IMR-90 (cell line): Measurements from ENCODE around the gene SSC4D. TPM values are rescaled to one million over a fixed set of nuclear protein-coding genes. Genes with fewer than 3 reads are reported as not detected.
A peak's percentile ranks its signal among the peaks of the same experiment; 100 is the strongest.

Source experiments
- ATAC-seq: fragments of 200-7000 bp; cut with Tn5 transposase; 2 replicates; pipeline ENCODE4 v1.9.1; 2020; ENCODE audit warnings: low read depth, mild to moderate bottlenecking, moderate library complexity
- BruUV-seq: library from RNA; stranded (reverse); fragments of 400-500 nt; replicated peaks from 2 replicates; lab custom pipeline; 2021; lab: Mats Ljungman, UMichigan
- CTCF ChIA-PET: fragments of 300-600 bp; formaldehyde crosslinking; extraction: SDS; loops from one replicate; lab custom pipeline; 2021; ENCODE audit warnings: antibody characterized with exemption; lab: Yijun Ruan, JAX
- POLR2A ChIA-PET: fragments of 300-600 bp; sonication (Branson Sonifier 250); formaldehyde crosslinking; loops from one replicate; lab custom pipeline; 2022; ENCODE audit warnings: antibody characterized with exemption; ENCODE audit not compliant: unreplicated experiment; lab: Charles Lee
- DNase-seq: peaks from one replicate; pipeline ENCODE4 v3.0.0; 2013
- H2AFZ ChIP-seq: replicated peaks from 2 replicates; pipeline ENCODE3; 2013; ENCODE audit warnings: low read length, mild to moderate bottlenecking; ENCODE audit not compliant: poor library complexity
- H2AK5ac ChIP-seq: 2 replicates; pipeline ENCODE4 v1.6.1; 2013; ENCODE audit warnings: low read depth, low read length, inconsistent platforms
- H2AK9ac ChIP-seq: replicated peaks from 2 replicates; pipeline ENCODE3; 2013; ENCODE audit warnings: mild to moderate bottlenecking, low read depth, low read length, moderate library complexity; ENCODE audit not compliant: poor library complexity
- H2BK120ac ChIP-seq: 2 replicates; pipeline ENCODE4 v1.6.1; 2013; ENCODE audit warnings: low read depth, low read length, inconsistent platforms
- H2BK15ac ChIP-seq: 3 replicates; pipeline ENCODE4 v1.6.1; 2013; ENCODE audit warnings: low read depth, low read length, inconsistent platforms
- H2BK20ac ChIP-seq: 2 replicates; pipeline ENCODE4 v1.6.1; 2013; ENCODE audit warnings: low read depth, mild to moderate bottlenecking, inconsistent platforms, low read length, moderate library complexity
- H2BK5ac ChIP-seq: 2 replicates; pipeline ENCODE4 v1.6.1; 2013; ENCODE audit warnings: mild to moderate bottlenecking, low read depth, low read length, inconsistent platforms; ENCODE audit not compliant: poor library complexity, severe bottlenecking
- H3K14ac ChIP-seq: replicated peaks from 2 replicates; pipeline ENCODE4 v1.6.1; 2013; ENCODE audit warnings: low read depth, low read length, inconsistent platforms
- H3K18ac ChIP-seq: 2 replicates; pipeline ENCODE4 v1.6.1; 2013; ENCODE audit warnings: low read depth, low read length, control low read depth
- H3K23ac ChIP-seq: 2 replicates; pipeline ENCODE4 v1.6.1; 2013; ENCODE audit warnings: low read depth, low read length, inconsistent platforms
- H3K27ac ChIP-seq: 2 replicates; pipeline ENCODE4 v1.5.1; 2013; ENCODE audit warnings: mild to moderate bottlenecking, control low read depth, low read length; ENCODE audit not compliant: insufficient read depth
- H3K27me3 ChIP-seq: 2 replicates; pipeline ENCODE4 v1.6.1; 2013; ENCODE audit warnings: low read length; ENCODE audit not compliant: control insufficient read depth, insufficient read depth
- H3K36me3 ChIP-seq: 2 replicates; pipeline ENCODE4 v1.6.1; 2013; ENCODE audit warnings: low read length, mixed read lengths; ENCODE audit not compliant: control insufficient read depth, insufficient read depth
- H3K4ac ChIP-seq: 2 replicates; pipeline ENCODE4 v1.6.1; 2013; ENCODE audit warnings: low read depth, low read length, inconsistent platforms
- H3K4me1 ChIP-seq: 2 replicates; pipeline ENCODE4 v1.6.1; 2013; ENCODE audit warnings: low read length, mixed read lengths; ENCODE audit not compliant: control insufficient read depth, insufficient read depth
- H3K4me2 ChIP-seq: 2 replicates; pipeline ENCODE4 v1.6.1; 2013; ENCODE audit warnings: low read depth, mild to moderate bottlenecking, control low read depth, low read length, moderate library complexity
- H3K4me3 ChIP-seq: 2 replicates; pipeline ENCODE4 v1.5.1; 2013; ENCODE audit warnings: low read depth, mild to moderate bottlenecking, control low read depth, low read length, moderate library complexity; ENCODE audit not compliant: insufficient read depth
- H3K56ac ChIP-seq: 2 replicates; pipeline ENCODE4 v1.6.1; 2013; ENCODE audit warnings: low read length, inconsistent platforms; ENCODE audit not compliant: insufficient read depth; ENCODE audit errors: extremely low read depth
- H3K79me1 ChIP-seq, 2 experiments: 2 replicates each; pipeline ENCODE4 v1.6.1; 2013; ENCODE audit warnings: low read length in 2 of 2, inconsistent platforms in 1 of 2, low read depth in 1 of 2
- H3K9ac ChIP-seq: 2 replicates; pipeline ENCODE4 v1.6.1; 2013; ENCODE audit warnings: low read depth, low read length, control low read depth
- H3K9me1 ChIP-seq: 2 replicates; pipeline ENCODE4 v1.6.1; 2013; ENCODE audit warnings: low read length, inconsistent platforms; ENCODE audit not compliant: insufficient read depth
- H3K9me3 ChIP-seq: 2 replicates; pipeline ENCODE4 v1.6.1; 2013; ENCODE audit warnings: low read length; ENCODE audit not compliant: control insufficient read depth, insufficient read depth
- H4K20me1 ChIP-seq: 2 replicates; pipeline ENCODE4 v1.6.1; 2013; ENCODE audit warnings: low read length, inconsistent platforms; ENCODE audit not compliant: insufficient read depth
- H4K5ac ChIP-seq: 2 replicates; pipeline ENCODE4 v1.6.1; 2013; ENCODE audit warnings: mild to moderate bottlenecking, low read depth, low read length, control low read depth
- H4K8ac ChIP-seq, 2 experiments: 2 replicates each; pipeline ENCODE4 v1.6.1; 2013; ENCODE audit warnings: low read depth in 2 of 2, low read length in 2 of 2, control low read depth in 1 of 2, inconsistent platforms in 1 of 2
- H4K91ac ChIP-seq: 2 replicates; pipeline ENCODE4 v1.6.1; 2013; ENCODE audit warnings: low read depth, low read length, inconsistent platforms; ENCODE audit not compliant: insufficient read depth
- BHLHE40 ChIP-seq: fragments of 150-350 bp; IDR thresholded peaks from 2 replicates; pipeline ENCODE4 v1.6.1; 2016; ENCODE audit warnings: mild to moderate bottlenecking, low read depth, low read length
- CEBPB ChIP-seq: IDR thresholded peaks from 2 replicates; pipeline ENCODE4 v1.6.1; 2012; ENCODE audit warnings: low read depth, low read length, improper control_type of control experiment
- CHD1 ChIP-seq: IDR thresholded peaks from 2 replicates; pipeline ENCODE4 v1.6.1; 2012; ENCODE audit warnings: low read depth, low read length, improper control_type of control experiment
- MXI1 ChIP-seq: IDR thresholded peaks from 2 replicates; pipeline ENCODE4 v1.6.1; 2012; ENCODE audit warnings: low read depth, mild to moderate bottlenecking, low read length, moderate library complexity, borderline replicate concordance
- NFE2L2 ChIP-seq: fragments of 150-350 bp; IDR thresholded peaks from 2 replicates; pipeline ENCODE4 v1.6.1; 2016; ENCODE audit warnings: low read depth, mild to moderate bottlenecking, low read length
- POLR2A ChIP-seq: IDR thresholded peaks from 2 replicates; pipeline ENCODE4 v1.6.1; 2012; ENCODE audit warnings: mild to moderate bottlenecking, low read depth, low read length
- RAD21 ChIP-seq: IDR thresholded peaks from 2 replicates; pipeline ENCODE4 v1.6.1; 2012; ENCODE audit warnings: low read length, improper control_type of control experiment
- WGBS, 2 experiments: methylation state at CpG; one replicate each; pipeline versions ENCODE4 v1.1.5 to v1.1.7; 2013; ENCODE audit warnings: missing lambda C conversion rate in 2 of 2; ENCODE audit not compliant: insufficient read length in 1 of 2; ENCODE audit errors: extremely low coverage in 2 of 2; 5-methylcytosine and 5-hydroxymethylcytosine counted together
- dilution Hi-C: fragments of 300-500 bp; cut with HindIII; formaldehyde crosslinking; loops from one replicate; pipeline ENCODE4 v1.14.3; 2018; ENCODE audit warnings: low sequenced_read_pairs; ENCODE audit not compliant: unreplicated experiment
- in situ Hi-C: fragments of 300-500 bp; cut with MboI; formaldehyde crosslinking; loops from 3 replicates; pipeline ENCODE4 v1.14.3; 2019; ENCODE audit warnings: low sequenced_read_pairs, inconsistent platforms, mixed read lengths
- intact Hi-C: fragments of 100-400 bp; cut with micrococcal nuclease; formaldehyde crosslinking; loops from 2 replicates; pipeline ENCODE4 v1.10.0; 2022
- polyA plus RNA-seq, 3 experiments: library from polyadenylated mRNA; depleted of rRNA; stranded (reverse); fragments of >200 nt; gene quantifications; 2 replicates each; pipeline ENCODE4 v1.2.3, GENCODE V29; 2012; ENCODE audit warnings: low replicate concordance in 1 of 3
- total RNA-seq: library from RNA; depleted of rRNA; stranded (reverse); fragments of >200 nt; gene quantifications from 2 replicates; pipeline ENCODE4 v1.2.3, GENCODE V29; 2012
- TF ChIP-seq, protein P1 (sequence below): fragments of 150-350 bp; IDR thresholded peaks from 2 replicates; pipeline ENCODE4 v1.6.1; 2017; ENCODE audit warnings: mild to moderate bottlenecking, antibody characterized with exemption, low read length, low read depth

The SSC4D gene
- total and polyA plus RNA-seq, 2 of the 4 experiments (the other 2 are of a cell fraction) = 0.36 to 0.70 TPM

DNA sequence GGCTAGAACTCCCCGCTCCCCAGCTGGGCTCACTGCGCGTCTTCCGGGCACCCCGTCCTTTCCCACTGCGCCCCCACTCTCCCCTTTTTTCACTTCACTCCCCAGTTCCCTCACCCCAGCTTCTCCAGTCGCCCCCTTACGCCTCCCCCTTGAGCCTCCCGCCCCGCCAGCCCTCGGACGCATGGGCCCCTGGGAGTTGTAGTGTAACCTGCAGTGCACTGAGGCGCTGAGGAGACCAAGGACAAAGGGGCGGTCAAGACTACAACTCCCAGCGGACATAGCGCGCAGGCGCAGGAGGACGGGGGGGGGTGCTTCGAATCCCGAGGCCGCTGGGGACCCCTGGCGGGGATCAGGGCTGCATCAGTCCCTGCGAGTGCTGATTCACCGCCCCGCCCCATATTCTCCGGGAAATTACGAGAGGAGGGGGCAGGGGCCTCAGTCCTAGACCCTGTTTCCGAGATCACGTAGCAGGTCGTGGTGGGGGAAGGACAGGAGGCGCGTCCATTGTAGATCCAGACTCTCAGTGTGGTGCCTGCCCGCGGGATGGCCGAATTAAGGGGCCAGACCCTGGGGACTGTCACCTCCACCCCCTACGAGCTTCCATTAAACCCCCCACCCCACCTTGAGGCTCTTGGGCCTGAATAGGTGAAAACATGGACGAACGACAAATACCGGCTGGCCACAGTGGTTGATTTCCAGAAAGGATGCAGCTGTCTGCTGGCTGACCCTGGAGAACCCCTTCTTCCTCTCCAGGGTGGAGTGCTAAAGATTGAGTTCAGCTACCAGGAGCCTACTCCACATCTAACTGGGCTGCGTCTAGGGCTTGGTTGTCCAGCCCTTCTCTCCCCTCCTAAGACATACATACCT, 50.2 kb downstream of the SSC4D start (continued):
- peak; percentile 87 for TF ChIP-seq NFE2L2
- TF ChIP-seq POLR2A = peak; percentile 39
- no peak for TF ChIP-seq CHD1
- TF ChIP-seq BHLHE40 = 0 out of 2 replicates have a peak, but pooled peaks have one; percentile 6

DNA sequence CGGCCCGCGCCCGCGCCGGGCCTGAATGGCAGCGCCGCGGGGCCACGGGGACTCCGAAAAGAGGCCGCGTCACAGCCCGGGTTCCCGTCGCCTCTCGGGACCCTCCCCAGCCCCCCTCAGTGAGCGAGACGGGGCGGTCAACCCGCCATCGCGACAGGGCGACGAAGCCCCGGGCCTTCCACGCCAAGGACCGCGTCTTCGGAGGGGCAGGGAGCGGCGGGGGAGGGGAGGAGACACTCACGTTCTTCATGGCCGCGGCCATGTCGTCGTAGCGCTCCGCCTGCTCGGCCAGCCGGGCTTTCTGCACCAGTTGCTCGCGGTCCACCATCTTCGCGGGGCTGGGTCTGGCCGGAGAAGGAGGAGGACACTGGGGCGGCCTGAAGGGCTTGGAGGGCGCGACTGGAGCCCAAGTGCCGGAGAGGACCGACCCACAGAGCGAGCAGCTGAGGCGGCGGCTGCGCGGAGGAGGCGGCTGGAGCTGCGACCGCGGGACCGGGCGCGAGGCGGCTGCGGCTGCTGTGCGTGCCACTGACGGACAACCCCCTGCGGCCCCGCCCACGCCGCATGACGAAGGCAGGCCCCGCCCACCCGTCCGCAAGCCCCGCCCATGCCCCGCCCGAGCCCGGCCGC, 50.9 kb downstream of the SSC4D start, which contains the start of gene YWHAG:
Gene YWHAG (minus strand): TSS at position 511 of the 630 bp plus-strand sequence. CDS start 183 bp downstream, at position 328.
- H2BK20ac ChIP-seq = peak within 1 kb of the TSS; percentile 96
- H3K4me1 ChIP-seq = peaks cover 8% of the 10 kb centered on the region
- peaks cover 52% of the 10 kb centered on the region for H4K20me1 ChIP-seq
- peak within 1 kb of the TSS; percentile 93 for H4K5ac ChIP-seq
- intact Hi-C loops (loop anchor here (5.0 kb wide), 1 partner anchor 41 kb away; no protein-coding TSS in a partner anchor), dilution Hi-C loops (no loop called here), in situ Hi-C loops (no loop called here)
- peak within 1 kb of the TSS; percentile 99 for H3K14ac ChIP-seq
- H2BK5ac ChIP-seq = peak within 1 kb of the TSS; percentile 100
- peak within 1 kb of the TSS; percentile 97 for H2AK5ac ChIP-seq
- peak within 1 kb of the TSS; percentile 99 for H4K91ac ChIP-seq
- peak within 1 kb of the TSS; percentile 100 for H2BK120ac ChIP-seq
- peaks cover 8% of the 10 kb centered on the region for H3K9me1 ChIP-seq
- peak within 1 kb of the TSS; percentile 99 for H3K23ac ChIP-seq
- peaks cover 10% of the 10 kb centered on the region for H3K36me3 ChIP-seq
- H3K27ac ChIP-seq = peak within 1 kb of the TSS; percentile 99
- H3K79me1 ChIP-seq = peaks cover 0 to 14% of the 10 kb centered on the region in 2 experiments; a peak in 2 of 4 replicates
- TF ChIP-seq RAD21 (no peak), POLR2A (peak; percentile 98), MXI1 (peak; percentile 81; the same call in 1 of the 2 replicates), CEBPB (no peak)
- TF ChIP-seq, protein P1, sequence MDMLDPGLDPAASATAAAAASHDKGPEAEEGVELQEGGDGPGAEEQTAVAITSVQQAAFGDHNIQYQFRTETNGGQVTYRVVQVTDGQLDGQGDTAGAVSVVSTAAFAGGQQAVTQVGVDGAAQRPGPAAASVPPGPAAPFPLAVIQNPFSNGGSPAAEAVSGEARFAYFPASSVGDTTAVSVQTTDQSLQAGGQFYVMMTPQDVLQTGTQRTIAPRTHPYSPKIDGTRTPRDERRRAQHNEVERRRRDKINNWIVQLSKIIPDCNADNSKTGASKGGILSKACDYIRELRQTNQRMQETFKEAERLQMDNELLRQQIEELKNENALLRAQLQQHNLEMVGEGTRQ = 0 out of 2 replicates have a peak, but pooled peaks have one; percentile 1
- peak within 1 kb of the TSS; percentile 100 for H2AK9ac ChIP-seq
- peak within 1 kb of the TSS; percentile 99 for H2AFZ ChIP-seq
- peak within 1 kb of the TSS; percentile 96 to 99 for H4K8ac ChIP-seq
- ChIA-PET CTCF (no interaction called here), POLR2A (interaction anchor here (0.7 kb wide), 1 partner anchor 66 kb away, joined by 3 read pairs; no protein-coding TSS in a partner anchor)
- ATAC-seq (peak; percentile 77), DNase-seq (peak; percentile 85)
- peak within 1 kb of the TSS; percentile 99 for H3K4ac ChIP-seq
- peak within 1 kb of the TSS; percentile 95 for H3K9ac ChIP-seq
- no TSS peak for BruUV-seq
- H3K9me3 ChIP-seq = no peaks in the 10 kb centered on the region
- H3K27me3 ChIP-seq = no peaks in the 10 kb centered on the region
- WGBS, 2 experiments = 0% methylated on average over 14 of the region's 80 CpGs; no CpG with 5 or more reads in 1 of the 2 experiments
- H2BK15ac ChIP-seq = peak within 1 kb of the TSS; percentile 99; the same call in 2 of the 3 replicates
- H3K4me3 ChIP-seq = peak within 1 kb of the TSS; percentile 98
- peak within 1 kb of the TSS; percentile 96 for H3K4me2 ChIP-seq
- H3K18ac ChIP-seq = peak within 1 kb of the TSS; percentile 93
- peak within 1 kb of the TSS; percentile 86 for H3K56ac ChIP-seq
